GM08714 (cell line): ENCODE results near the gene CHIA.

ENCODE experiments used
- H3K4me3 ChIP-seq: fragments of 200-500 bp; sonication (Bioruptor generic); 2 replicates; pipeline ENCODE4 v1.5.1; 2014; ENCODE audit warnings: mild to moderate bottlenecking, low read length, inconsistent platforms
- ZNF274 ChIP-seq: IDR thresholded peaks from 2 replicates; pipeline ENCODE4 v1.6.1; 2012; ENCODE audit warnings: mild to moderate bottlenecking, low read depth, low read length

Gene CHIA

DNA sequence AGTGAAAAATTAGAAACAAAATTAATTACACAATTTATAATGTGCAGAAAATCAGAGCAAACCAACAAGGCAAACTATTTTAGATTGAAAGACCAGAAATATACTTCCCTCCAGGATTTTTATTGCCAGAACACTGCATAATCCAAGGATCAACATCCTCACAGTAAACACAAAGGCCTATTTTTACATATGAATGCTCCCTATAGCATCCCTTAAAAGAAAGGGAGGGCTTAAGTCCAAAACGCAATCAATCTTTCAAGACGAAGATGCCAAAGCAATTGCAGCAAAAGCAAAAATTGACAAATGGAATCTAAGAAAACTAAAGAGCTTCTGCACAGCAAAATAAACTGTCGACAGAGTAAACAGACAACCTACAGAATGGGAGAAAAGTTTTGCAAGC is 18.6 kb upstream of the CHIA start:
- H3K4me3 ChIP-seq = no peak overlapping the region
- no peak for TF ChIP-seq ZNF274

DNA sequence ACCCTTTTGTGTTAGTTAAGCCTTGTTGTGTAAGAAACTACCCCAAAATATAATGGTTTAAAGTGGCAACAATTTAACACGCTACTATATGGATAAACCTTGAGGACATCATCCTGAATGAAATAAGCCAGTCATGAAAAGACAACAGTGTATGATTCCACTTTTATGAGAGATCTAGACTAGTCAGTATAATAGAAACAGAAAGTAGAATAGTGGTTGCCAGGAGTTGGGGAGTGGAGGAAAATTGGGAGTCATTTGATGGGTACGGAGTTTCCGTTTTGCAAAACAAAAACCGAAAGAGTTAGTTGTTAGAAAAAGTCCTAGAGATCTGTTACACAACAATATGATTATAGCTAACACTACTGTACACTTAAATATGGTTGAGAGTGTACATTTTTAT is 16.0 kb upstream of the CHIA start:
- TF ChIP-seq ZNF274 = no peak
- no peak overlapping the region for H3K4me3 ChIP-seq

- no peak overlapping the region for H3K4me3 ChIP-seq
- TF ChIP-seq ZNF274 = no peak
Observed at GRCh38 chr1:111275079-111275478, 15.6 kb upstream of the CHIA start.

GRCh38 chr1:111275780-111276433 is 14.7 kb upstream of the CHIA start:
- H3K4me3 ChIP-seq = no peak overlapping the region
- TF ChIP-seq ZNF274 = no peak

- no peak overlapping the region for H3K4me3 ChIP-seq
- TF ChIP-seq ZNF274 = no peak
Observed at GRCh38 chr1:111279144-111279543, 11.5 kb upstream of the CHIA start.

GRCh38 chr1:111280267-111280666 is 10.4 kb upstream of the CHIA start:
- no peak for TF ChIP-seq ZNF274
- no peak overlapping the region for H3K4me3 ChIP-seq

GRCh38 chr1:111281411-111281810 is 9.2 kb upstream of the CHIA start:
- no peak overlapping the region for H3K4me3 ChIP-seq
- TF ChIP-seq ZNF274 = no peak

DNA sequence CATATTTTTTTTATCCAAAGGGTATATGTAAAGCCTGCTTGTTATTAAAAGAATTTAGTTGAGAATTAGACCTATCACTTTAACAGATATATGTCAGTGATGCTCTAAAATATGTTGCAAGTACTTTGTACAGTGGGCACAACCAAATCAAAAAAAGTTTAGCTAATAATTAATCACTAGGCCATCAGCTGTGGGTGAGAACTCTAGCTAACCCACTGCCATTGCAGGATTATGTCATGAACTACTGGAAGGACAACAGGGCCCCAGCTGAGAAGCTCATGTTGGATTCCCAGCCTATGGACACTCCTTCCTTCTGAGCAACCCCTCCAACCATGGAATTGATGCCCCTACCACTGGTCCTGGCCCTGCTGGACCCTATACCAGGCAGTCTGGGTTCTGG is 6.8 kb upstream of the CHIA start:
- no peak for TF ChIP-seq ZNF274
- no peak overlapping the region for H3K4me3 ChIP-seq

GRCh38 chr1:111285879-111286278 is 4.8 kb upstream of the CHIA start:
- no peak for TF ChIP-seq ZNF274
- H3K4me3 ChIP-seq = no peak overlapping the region

GRCh38 chr1:111286912-111287311 is 3.7 kb upstream of the CHIA start:
- no peak overlapping the region for H3K4me3 ChIP-seq
- TF ChIP-seq ZNF274 = no peak

DNA sequence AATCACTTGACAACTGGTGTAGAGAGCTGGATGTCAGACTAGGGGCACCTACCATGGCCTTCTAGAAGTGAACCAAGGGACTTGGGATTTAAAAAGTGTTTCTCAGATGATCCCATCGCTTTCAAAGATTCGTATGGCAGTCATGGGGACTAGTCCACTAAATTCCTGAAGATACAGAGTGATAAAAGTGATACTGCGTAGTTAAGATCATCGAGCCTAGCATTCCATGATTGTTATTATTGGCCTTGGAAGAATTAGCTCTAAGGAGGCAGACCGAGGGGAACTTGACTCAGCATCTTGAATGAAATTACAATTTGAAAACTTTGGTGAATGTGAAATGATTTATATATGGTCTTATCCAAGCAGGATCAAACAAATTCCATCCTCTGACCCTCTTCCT is 1.3 kb upstream of the CHIA start:
- no peak overlapping the region for H3K4me3 ChIP-seq
- TF ChIP-seq ZNF274 = no peak

DNA sequence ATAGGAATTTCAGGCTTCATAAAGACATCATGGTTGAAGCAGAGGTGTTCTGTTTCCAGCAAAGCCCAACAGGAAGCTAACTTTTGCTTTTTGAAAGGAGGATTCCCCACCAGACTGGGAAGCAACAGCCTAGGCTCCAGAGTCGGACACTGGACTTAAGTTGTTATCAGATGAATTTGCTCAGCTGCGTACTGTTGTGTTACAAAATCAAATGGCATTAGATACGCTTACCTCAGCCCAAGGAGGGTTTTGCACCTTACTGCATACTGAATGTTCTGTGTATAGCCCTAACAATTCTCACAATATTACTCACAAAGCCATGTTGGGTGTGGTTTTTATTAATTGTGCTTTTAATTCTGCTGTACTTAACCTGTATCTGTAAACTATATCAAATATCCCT is 547 bp upstream of the CHIA start:
- TF ChIP-seq ZNF274 = no peak
- no peak overlapping the region for H3K4me3 ChIP-seq

DNA sequence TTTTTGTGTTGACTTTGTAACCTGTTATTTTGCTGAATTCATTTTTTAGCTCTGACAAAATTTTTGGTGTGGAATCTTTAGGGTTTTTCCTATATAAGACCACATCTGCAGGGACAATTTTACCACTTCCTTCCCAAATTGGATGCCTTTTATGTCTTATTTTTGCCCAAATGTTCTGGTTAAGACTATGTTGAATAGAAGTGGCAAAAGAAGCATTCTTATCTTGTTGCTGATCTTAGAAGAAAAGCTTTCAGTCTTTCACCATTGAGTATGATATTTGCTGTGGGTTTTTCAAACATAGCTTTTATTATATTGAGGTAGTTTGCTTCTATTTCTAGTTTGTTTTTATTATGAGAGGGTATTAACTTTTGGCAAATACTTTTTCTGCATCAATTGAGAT is 3.7 kb downstream of the CHIA start:
- no peak overlapping the region for H3K4me3 ChIP-seq
- TF ChIP-seq ZNF274 = no peak

DNA sequence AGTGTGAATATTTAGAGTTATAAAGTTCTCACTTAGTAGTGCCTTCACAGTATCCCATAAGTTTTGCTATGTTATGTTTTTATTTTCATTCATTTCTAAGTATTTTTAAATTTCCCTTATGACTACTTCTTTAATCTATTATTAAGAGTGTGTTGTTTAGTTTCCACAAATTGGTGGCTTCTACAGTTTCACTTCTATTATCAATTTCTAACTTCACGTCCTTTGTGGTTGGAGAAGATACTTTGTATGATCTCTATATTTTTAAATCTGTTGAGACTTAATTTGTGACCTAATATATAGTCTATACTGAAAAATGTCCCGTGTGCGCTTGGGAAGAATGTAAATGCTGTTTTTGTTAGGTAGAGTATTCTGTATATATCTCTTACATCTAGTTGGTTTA is 11.7 kb downstream of the CHIA start:
- no peak for TF ChIP-seq ZNF274
- H3K4me3 ChIP-seq = no peak overlapping the region

DNA sequence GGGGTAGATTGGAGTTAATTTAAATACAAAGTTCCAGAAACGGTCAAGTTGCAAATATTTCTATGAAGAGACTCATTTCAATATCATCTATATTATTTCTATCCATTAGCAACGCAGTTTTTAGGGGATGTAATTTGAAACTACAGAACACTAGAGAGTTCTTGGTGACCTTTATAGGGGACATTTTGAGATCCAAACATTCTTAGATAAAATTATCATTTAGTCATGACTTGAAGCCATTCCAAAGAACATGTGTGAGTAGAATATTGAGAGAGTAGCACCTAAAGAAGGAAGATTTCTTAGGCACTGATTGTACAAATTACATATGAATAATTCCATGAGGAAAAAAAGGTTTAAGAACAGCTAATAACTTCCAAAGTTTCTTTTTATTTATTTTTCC is 19.0 kb downstream of the CHIA start:
- no peak overlapping the region for H3K4me3 ChIP-seq
- no peak for TF ChIP-seq ZNF274

- no peak for TF ChIP-seq ZNF274
- H3K4me3 ChIP-seq = no peak overlapping the region
Observed at GRCh38 chr1:111318523-111318922, 27.9 kb downstream of the CHIA start.

DNA sequence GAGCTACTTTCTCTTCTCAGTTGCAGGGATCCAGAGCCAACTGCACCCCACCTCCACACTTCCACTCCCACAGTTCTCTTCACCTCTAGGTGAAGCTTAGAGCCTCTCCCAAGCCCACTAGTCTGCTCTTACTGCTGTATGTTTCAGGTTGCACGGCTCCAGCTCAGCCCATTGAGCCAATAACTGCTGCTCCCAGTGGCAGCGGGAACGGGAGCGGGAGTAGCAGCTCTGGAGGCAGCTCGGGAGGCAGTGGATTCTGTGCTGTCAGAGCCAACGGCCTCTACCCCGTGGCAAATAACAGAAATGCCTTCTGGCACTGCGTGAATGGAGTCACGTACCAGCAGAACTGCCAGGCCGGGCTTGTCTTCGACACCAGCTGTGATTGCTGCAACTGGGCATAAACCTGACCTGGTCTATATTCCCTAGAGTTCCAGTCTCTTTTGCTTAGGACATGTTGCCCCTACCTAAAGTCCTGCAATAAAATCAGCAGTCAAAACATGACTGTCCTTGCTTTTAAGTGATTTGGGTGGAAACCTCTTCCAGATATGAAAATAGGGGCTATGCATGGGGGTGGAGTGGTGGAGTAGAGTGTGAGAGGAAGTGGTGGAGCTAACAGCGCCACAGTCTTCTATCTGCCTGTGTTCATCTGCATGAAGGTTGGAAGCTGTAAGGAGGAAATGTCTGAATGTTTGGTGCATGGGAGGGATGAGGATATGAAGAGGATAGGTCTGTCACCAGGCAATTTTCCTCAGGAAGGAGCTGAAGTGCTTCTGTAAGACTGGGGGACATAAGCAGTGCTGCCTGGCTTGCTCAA is 29.6 kb downstream of the CHIA start:
- no peak for TF ChIP-seq ZNF274
- H3K4me3 ChIP-seq = no peak overlapping the region
